SJCRH30 (cell line): ENCODE measurements around the gene DNLZ. TPM values are rescaled to one million over a fixed set of nuclear protein-coding genes. Genes with fewer than 3 reads are reported as not detected.
"Not testable (repeated sequence)": the region's sequence is repeated elsewhere in the genome, so short reads cannot be mapped to it uniquely, and the experiment has no call there.

ENCODE experiments used
- DNase-seq, 2 experiments: peaks; one replicate each; pipeline ENCODE4 v3.0.0-alpha.2; 2015 to 2020
- H3K27ac ChIP-seq: fragments of 250-450 bp; sonication (Bioruptor Pico); 2 replicates; pipeline ENCODE4 v1.5.1; 2020; ENCODE audit warnings: mild to moderate bottlenecking, moderate library complexity
- H3K27me3 ChIP-seq: fragments of 250-450 bp; sonication (Bioruptor Pico); 2 replicates; pipeline ENCODE4 v1.5.1; 2020; ENCODE audit warnings: mild to moderate bottlenecking, moderate library complexity
- H3K36me3 ChIP-seq: fragments of 250-450 bp; sonication (Bioruptor Pico); 2 replicates; pipeline ENCODE4 v1.5.1; 2020; ENCODE audit warnings: mild to moderate bottlenecking, moderate library complexity
- H3K4me1 ChIP-seq: fragments of 250-450 bp; sonication (Bioruptor Pico); 2 replicates; pipeline ENCODE4 v1.5.1; 2020; ENCODE audit warnings: mild to moderate bottlenecking, moderate library complexity
- H3K4me3 ChIP-seq: fragments of 250-450 bp; sonication (Bioruptor Pico); 2 replicates; pipeline ENCODE4 v1.5.1; 2020; ENCODE audit warnings: mild to moderate bottlenecking, moderate library complexity
- H3K9me3 ChIP-seq: fragments of 250-450 bp; sonication (Bioruptor Pico); replicated peaks from 2 replicates; pipeline ENCODE4 v1.5.1; 2020; ENCODE audit warnings: mild to moderate bottlenecking, moderate library complexity
- total RNA-seq: library from RNA; depleted of rRNA; stranded (reverse); fragments of >200 nt; shearing (Covaris generic); gene quantifications from 2 replicates; pipeline ENCODE4 v1.2.3, GENCODE V29; 2014

The DNLZ gene
- total RNA-seq, 1 experiment from 2014 or later = 17.0 TPM

DNA sequence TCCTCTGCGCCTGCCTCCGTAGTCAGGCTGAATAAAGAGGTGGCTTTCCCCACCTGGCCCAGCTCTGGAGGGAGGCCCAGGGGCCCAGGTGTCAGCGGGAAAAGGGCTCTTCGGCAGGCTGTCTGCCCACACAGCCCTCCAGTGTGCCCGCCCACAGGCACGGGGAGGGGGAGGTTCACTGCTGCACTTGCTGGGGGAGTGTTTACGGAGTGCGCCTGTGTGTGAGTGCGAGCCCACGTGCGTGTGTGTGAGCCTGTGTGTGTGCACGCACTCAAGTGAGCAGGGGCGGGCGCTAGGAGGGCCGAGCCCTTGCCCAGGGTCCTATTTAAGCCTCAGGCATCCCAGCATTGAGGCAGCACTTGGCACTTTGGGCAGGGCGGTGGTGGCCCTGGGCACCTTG lies 10.9 kb downstream of the DNLZ start:
- H3K27ac ChIP-seq = no peak overlapping the region
- no peaks in the 10 kb centered on the region; the same call in 1 of the 2 replicates for H3K36me3 ChIP-seq
- peaks cover 19% of the 10 kb centered on the region for H3K4me1 ChIP-seq
- DNase-seq = no peak
- no peaks in the 10 kb centered on the region for H3K9me3 ChIP-seq
- H3K27me3 ChIP-seq = no peaks in the 10 kb centered on the region
- no peak overlapping the region for H3K4me3 ChIP-seq

DNA sequence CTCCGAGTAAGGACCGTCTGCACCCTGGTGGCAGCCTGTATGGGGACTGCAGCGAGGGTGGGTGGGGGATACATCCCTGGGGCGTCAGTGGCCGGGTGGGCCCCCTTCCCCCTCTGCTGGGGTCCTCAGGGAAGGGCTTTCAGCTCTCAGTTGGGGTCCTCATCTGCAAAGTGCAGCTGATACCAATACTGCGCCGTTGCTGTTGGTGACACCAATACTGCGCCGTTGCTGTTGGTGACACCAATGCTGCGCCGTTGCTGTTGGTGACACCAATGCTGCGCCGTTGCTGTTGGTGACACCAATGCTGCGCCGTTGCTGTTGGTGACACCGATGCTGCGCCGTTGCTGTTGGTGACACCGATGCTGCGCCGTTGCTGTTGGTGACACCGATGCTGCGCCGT lies 11.7 kb downstream of the DNLZ start:
- not testable (repeated sequence) for H3K27me3 ChIP-seq, H3K4me3 ChIP-seq, H3K9me3 ChIP-seq, H3K36me3 ChIP-seq, H3K27ac ChIP-seq, DNase-seq
- H3K4me1 ChIP-seq = peaks cover 27% of the 10 kb centered on the region

DNA sequence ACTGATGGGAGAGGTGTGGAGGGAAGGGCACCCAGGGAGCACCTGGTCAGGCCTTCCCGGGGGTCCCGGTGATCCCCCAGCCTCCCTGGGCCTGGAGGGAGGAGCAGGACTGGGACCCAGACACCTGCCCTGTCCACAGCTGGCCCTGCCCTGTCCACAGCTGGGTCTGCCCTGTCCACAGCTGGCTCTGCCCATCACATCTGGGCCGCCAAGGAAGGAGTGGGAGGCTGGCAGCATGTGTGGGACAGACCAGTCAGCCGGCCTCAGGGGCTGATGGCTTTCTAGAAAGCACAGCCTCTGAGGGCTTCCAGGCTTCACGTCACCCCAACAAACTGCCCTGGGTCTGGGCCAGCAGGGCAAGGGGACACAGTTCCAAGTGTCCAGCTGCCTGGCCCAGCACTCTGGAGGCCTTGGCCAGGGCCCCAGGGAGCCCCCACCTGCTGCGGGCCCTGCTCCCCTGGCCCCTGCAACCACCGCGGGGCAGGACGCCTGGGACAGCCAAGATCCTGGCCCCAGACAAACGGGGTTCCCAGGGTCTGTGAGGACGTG lies 12.2 kb downstream of the DNLZ start:
- H3K4me1 ChIP-seq = peaks cover 33% of the 10 kb centered on the region
- H3K36me3 ChIP-seq = no peaks in the 10 kb centered on the region
- peak; percentile 78 to 79 for DNase-seq

DNA sequence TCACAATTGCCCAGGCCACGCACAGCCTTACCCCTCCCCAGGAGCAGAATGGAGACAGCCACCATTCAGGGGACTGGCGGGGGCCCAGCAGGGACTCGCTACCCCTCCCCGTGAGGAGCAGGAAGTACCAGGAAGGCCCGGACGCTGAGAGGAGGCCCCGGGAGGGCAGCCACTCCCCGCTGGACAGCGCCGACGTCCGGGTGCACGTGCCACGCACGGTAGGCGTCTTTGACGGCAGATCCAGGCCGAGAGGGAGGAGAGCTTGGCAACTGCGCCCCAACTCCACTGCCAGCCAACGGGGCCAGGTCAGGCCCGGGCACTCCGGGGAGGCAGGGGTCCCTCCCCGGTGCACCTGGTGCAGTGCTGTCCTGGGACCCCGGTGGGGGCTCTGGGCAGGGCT lies 14.0 kb downstream of the DNLZ start:
- H3K36me3 ChIP-seq = no peaks in the 10 kb centered on the region
- no peak overlapping the region for H3K4me3 ChIP-seq
- H3K4me1 ChIP-seq = peaks cover 48% of the 10 kb centered on the region
- H3K27me3 ChIP-seq = no peaks in the 10 kb centered on the region
- no peak for DNase-seq
- no peak overlapping the region for H3K27ac ChIP-seq
- H3K9me3 ChIP-seq = no peaks in the 10 kb centered on the region

More for the DNA sequence above, 12.2 kb downstream of the DNLZ start:
- no peak overlapping the region for H3K27ac ChIP-seq
- H3K27me3 ChIP-seq = no peaks in the 10 kb centered on the region
- no peak overlapping the region for H3K4me3 ChIP-seq
- H3K9me3 ChIP-seq = no peaks in the 10 kb centered on the region

DNA sequence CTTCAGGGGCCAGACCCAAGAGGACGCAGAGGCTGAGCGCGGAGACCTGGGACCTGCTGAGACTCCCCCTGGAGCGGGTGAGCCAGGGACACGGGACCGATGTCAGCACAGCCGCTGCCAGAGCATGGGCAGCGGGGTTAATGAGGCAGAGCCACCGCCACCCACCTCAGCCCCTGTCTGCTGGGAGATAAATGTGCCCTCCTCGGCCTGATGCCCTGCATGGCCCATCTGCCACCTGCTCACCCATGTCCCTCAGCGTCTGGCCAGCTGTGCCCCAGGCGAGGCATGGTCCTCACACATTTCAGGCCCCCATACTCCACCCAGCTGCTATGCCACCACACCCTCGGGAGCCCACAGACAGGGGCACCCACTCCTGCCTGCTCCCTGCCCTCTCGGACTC lies 14.9 kb downstream of the DNLZ start:
- no peaks in the 10 kb centered on the region for H3K9me3 ChIP-seq
- H3K36me3 ChIP-seq = no peaks in the 10 kb centered on the region
- peaks cover 48% of the 10 kb centered on the region for H3K4me1 ChIP-seq
- H3K4me3 ChIP-seq = no peak overlapping the region
- H3K27ac ChIP-seq = no peak overlapping the region
- peak in 1 of 2 experiments; percentile 51 for DNase-seq
- no peaks in the 10 kb centered on the region for H3K27me3 ChIP-seq

DNA sequence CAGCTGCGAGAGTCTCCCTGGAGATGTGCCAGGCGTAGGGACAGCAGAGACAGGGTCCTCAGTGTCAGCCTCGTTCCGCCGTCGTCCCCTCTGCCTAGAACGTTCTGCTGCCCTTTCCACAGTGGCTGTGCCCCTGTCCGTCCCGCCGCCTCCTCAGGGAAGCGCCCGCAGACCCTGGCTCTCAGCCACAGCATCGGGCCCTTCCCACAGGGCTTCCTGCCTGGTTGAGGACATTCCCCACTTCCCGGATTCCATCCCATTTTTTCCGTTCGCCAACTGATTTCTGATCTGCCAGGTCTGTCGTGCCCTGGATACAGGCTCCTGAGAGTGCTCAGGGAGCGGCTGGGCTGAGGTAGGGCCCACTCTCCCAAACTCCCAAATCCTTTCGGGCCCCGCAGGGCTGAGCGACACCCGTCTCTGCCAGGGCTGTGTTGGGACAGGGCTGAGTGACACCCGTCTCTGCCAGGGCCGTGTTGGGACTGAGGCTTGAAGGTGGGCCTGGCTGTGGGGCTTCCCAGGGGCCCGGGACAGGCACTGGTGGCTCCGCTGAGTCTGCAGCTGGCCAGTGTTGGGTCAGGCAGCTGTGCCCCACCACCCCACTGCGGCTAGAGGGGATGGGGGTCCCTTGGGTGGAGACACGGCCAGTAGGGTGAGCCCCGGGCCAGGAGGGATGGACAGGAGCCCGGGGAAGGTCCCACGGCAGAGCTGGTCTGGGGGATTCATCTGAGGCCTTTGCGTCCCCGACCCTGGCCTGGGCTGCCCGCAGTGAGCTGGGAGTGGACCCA lies 15.9 kb downstream of the DNLZ start:
- no peak overlapping the region; the same call in 1 of the 2 replicates for H3K27ac ChIP-seq
- H3K4me3 ChIP-seq = no peak overlapping the region

DNA sequence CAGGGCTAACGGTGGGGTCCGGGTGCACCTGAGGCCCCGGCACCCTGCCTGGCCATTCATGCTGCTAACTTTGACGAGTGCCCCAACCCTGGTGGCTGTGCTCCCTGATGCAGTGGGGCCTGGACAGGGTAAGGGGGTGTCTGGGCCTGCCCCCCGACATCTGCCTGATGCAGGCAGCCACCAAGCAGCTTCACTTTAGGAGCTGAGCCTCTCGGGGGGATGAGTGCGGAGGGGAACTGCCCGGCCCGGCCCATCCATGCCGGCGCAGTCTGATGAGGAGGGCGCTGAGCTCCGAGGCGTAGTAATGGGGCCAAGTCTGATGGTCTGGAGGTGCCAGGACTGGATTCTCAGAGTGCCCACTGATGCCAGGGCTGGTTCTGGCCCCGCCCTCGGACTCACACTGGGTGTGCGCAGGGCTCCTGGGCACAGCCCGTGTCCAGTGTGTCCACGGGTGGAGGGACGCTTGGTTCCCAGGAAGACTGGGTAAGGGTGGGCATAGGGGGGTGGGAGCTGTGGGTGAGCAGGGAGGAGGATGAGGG lies 16.5 kb downstream of the DNLZ start:
- no peaks in the 10 kb centered on the region for H3K27me3 ChIP-seq

More for the DNA sequence above, 15.9 kb downstream of the DNLZ start:
- peak; percentile 71 to 78 for DNase-seq
- H3K4me1 ChIP-seq = peaks cover 48% of the 10 kb centered on the region
- H3K36me3 ChIP-seq = no peaks in the 10 kb centered on the region
- no peaks in the 10 kb centered on the region for H3K9me3 ChIP-seq
- no peaks in the 10 kb centered on the region for H3K27me3 ChIP-seq

DNA sequence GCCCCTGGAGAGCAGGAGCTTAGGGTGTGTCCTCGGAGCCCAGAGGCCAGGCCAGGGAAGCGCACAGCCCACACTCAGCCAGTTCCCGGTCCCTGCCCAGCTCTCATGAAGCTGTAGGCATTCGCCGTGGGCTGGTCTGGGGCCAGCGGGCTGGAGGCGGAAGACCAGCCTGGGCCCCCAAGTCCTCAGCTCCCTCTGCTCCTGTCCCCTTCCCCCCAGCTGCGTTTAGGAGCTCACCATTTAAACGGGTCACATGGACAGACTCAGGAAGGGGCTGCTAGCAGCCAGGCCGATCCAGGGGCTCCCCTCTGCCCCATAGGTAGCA lies 17.4 kb downstream of the DNLZ start:
- H3K9me3 ChIP-seq = no peaks in the 10 kb centered on the region
- H3K4me3 ChIP-seq = peak overlapping the region; percentile 3
- DNase-seq = no peak
- H3K36me3 ChIP-seq = no peaks in the 10 kb centered on the region
- H3K27me3 ChIP-seq = no peaks in the 10 kb centered on the region
- H3K27ac ChIP-seq = no peak overlapping the region; the same call in 1 of the 2 replicates
- H3K4me1 ChIP-seq = peaks cover 43% of the 10 kb centered on the region

More for the DNA sequence above, 16.5 kb downstream of the DNLZ start:
- no peaks in the 10 kb centered on the region for H3K36me3 ChIP-seq
- no peak overlapping the region for H3K27ac ChIP-seq
- no peaks in the 10 kb centered on the region for H3K9me3 ChIP-seq
- no peak for DNase-seq
- H3K4me3 ChIP-seq = no peak overlapping the region
- H3K4me1 ChIP-seq = peaks cover 48% of the 10 kb centered on the region

DNA sequence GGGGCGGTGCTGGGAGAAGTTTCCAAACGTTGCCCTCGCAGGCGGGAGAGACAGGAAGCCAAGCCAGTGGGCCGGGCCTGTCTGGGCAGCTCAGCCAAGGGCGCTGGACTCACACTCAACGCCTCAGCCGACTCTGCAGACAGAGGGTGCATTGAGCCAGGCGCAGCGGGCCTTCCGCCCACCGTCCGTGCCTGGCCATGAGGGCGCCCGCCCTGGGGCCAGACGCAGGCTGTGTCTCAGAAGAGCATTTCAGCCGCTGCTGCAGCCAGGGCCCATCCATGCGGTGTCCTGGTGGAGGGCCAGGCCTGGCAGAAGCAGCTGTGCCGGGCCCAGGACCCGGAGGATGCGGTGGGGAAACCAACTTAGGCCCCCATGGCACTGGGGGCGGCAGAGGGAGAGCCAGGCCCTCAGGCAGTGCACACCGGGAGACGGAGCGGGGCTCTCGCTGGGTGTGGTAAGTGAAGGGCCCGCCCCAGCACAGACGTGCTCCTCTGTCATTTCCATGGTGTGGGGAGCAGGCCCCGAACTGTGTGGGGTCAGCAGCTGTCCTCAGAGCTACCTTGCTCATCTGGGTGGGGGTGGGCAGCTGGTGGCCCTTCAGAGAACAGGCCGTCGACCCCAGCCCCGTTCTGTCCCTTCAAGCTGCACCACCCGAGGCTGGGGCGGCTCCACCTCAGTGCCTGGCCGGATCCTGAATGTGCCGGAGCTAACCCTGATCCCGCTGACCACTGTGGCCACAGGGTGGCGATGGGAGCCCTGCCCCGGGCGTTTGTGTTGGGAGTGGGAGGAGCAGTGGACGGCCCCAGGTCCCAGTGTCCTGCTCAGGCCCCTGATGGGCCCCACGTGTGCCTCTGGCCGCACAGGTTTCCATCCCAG lies 18.0 kb downstream of the DNLZ start:
- Histone ChIP-seq H3K27me3 (no peaks in the 10 kb centered on the region), H3K36me3 (0 out of 2 replicates have a peak, but pooled peaks cover 3% of the 10 kb centered on the region), H3K4me3 (peak overlapping the region; percentile 3), H3K9me3 (no peaks in the 10 kb centered on the region), H3K27ac (peak overlapping the region; percentile 0; the same call in 1 of the 2 replicates), H3K4me1 (peaks cover 42% of the 10 kb centered on the region)
- DNase-seq = peak; percentile 78 to 81

DNA sequence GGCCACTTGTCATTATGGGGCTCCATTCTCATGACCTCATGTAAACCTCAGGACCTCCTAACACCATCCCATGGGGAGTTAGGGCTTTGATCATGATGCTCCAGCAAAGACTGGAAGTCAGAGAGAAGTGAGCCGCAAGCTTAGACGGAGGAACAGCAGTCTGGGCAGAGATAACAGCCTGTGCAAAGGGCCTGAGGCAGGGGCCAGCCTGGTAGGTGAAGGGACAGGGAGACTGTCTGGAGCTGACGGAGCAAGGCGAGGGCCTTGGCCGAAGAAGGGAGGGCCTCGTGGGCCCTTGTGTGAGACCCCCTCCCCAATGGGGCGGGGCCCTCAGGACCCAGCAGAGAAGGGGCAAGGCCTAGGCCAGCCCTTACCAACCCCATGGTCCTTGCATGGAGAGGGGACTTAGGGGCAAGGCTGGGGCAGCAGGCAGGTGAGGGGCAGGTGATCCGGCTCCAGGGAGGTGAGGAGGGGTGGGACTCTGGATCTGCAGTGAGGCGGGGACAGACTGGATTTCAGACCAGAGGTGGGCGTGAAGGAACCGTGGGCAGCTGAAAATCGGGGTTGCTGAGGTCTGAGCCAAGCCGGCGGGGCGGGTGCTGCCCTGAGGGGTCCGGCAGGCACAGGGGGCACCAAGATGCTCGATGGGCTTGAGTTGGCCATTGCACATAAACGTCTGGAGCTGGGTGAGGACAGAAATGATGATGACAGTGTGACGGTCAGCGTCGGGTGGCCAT lies 18.8 kb downstream of the DNLZ start:
- Histone ChIP-seq H3K27me3 (no peaks in the 10 kb centered on the region), H3K36me3 (peaks cover 7% of the 10 kb centered on the region; the same call in 1 of the 2 replicates), H3K9me3 (no peaks in the 10 kb centered on the region), H3K4me3 (no peak overlapping the region), H3K4me1 (peaks cover 42% of the 10 kb centered on the region), H3K27ac (no peak overlapping the region)
- DNase-seq = no peak

DNA sequence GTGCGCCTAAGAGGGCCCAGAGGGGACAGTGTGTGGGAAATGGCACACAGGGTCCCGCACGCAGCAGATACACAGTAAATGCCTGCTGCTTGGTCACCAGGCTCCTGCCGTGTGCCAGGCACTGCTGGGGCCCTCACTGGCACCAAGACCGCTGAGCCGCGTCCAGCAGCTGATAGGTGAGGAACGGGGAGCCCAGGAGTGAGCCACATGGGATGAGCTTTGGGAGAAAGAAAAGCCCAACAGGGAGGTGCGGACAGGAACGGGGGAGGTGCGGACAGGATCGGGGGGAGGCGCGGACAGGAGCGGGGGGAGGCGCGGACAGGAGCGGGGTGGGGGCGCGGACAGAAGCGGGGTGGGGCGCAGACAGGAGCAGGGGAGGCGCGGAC lies 19.7 kb downstream of the DNLZ start:
- H3K4me3 ChIP-seq = no peak overlapping the region
- peaks cover 38% of the 10 kb centered on the region for H3K4me1 ChIP-seq
- H3K36me3 ChIP-seq = peaks cover 13% of the 10 kb centered on the region
- H3K27ac ChIP-seq = no peak overlapping the region
- DNase-seq = no peak
- no peaks in the 10 kb centered on the region for H3K9me3 ChIP-seq
- no peaks in the 10 kb centered on the region for H3K27me3 ChIP-seq

DNA sequence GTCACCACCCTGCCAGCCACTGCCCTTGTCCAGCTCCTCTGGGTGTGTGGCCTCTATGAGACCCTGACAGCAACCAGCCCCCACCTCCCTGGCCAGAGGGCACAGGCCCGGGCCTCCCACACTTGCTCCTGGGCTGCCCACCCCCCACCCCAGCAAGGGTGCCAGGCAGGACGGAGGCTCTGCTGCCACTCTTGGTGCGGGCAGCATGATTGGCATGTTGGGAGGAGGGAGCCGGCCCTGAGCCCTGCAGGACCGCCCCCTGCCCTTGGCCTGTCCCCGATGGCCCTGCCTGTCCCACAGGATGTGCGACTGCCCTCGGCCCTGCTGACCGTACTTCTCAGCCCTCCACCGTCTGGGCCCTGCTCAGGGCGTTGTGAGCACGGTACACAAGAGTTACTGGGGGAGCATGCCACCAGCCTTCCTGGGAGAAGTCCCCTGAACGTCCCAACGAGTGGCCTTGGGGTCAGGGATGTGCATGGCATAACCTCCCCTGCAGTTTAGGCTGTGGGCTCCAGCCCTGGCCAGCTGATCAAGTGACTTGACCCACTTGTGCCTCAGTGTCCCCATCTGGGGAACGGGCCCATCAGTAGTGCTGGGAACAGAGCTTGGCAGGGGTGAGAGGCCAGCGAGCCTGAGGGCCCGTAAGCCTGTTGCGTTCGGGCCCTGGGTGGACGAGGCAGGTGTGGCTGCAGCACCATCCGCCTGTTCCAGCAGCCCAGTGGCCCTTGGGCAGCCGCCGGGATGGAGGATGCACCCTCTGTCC lies 20.2 kb downstream of the DNLZ start:
- DNase-seq = no peak
- H3K27me3 ChIP-seq = no peaks in the 10 kb centered on the region
- H3K4me1 ChIP-seq = peaks cover 35% of the 10 kb centered on the region
- no peak overlapping the region for H3K4me3 ChIP-seq
- H3K36me3 ChIP-seq = peaks cover 19% of the 10 kb centered on the region
- no peaks in the 10 kb centered on the region for H3K9me3 ChIP-seq
- H3K27ac ChIP-seq = no peak overlapping the region

DNA sequence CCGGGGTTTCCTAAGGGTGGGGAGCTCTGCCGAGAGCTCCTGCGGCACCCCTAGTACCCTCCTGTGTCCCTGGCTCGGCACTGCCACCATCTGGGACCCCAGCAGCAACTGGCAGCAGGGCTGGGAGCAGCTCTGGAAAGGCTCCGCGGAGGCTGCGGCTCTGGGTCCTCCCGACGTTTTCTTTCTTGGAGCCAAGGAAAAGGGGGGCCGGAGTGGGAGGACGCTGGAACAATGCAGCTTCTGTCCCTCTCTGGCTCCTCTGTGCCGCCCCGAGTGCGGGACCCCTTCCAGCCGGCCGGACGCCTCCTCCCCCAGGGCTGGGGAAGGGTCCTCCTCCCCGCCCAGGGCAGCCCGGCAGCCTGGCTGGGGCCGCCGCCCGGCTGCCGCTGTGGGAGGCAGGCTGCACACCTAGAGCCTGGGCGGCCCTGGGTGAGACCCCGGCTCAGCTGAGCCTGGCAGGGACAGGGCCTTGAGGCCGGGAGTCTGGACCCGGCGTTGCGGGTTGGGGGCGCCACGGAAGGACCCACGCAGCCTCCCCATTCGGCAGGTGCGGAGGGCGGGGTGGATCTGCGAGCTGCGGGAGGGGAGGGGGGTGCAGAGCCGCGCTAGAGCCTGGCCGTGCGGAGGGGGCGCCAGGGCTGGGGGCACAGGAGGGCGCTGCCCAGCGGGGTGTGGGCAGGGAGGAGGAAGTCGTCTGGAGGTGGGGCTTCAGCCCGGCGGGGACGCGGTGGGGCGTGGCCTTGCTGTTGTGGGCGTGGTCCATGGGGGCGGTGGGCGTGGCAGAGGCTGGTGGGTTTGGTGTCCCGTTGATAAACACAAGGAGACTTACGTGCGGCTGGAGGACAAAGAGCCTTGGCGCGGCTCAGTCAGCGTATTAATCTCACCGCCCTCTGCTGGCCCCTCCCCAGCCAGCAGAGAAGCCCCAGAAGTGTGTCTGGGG lies 21.1 kb downstream of the DNLZ start:
- no peak overlapping the region for H3K4me3 ChIP-seq
- no peak overlapping the region for H3K27ac ChIP-seq
- H3K27me3 ChIP-seq = no peaks in the 10 kb centered on the region
- peaks cover 26% of the 10 kb centered on the region for H3K36me3 ChIP-seq
- H3K4me1 ChIP-seq = peaks cover 26% of the 10 kb centered on the region
- no peak for DNase-seq
- H3K9me3 ChIP-seq = no peaks in the 10 kb centered on the region
